NCI-H2171 treated with DMSO at 0.1 percent for 48 hours (cell line): Measurements from ENCODE around the gene TLE5.
"Not testable (repeated sequence)": the region's sequence is repeated elsewhere in the genome, so short reads cannot be mapped to it uniquely, and the experiment has no call there.

Experiments
- DNase-seq: peaks from one replicate; lab custom pipeline; 2025; lab: John Stamatoyannopoulos, UW

The TLE5 gene

DNA sequence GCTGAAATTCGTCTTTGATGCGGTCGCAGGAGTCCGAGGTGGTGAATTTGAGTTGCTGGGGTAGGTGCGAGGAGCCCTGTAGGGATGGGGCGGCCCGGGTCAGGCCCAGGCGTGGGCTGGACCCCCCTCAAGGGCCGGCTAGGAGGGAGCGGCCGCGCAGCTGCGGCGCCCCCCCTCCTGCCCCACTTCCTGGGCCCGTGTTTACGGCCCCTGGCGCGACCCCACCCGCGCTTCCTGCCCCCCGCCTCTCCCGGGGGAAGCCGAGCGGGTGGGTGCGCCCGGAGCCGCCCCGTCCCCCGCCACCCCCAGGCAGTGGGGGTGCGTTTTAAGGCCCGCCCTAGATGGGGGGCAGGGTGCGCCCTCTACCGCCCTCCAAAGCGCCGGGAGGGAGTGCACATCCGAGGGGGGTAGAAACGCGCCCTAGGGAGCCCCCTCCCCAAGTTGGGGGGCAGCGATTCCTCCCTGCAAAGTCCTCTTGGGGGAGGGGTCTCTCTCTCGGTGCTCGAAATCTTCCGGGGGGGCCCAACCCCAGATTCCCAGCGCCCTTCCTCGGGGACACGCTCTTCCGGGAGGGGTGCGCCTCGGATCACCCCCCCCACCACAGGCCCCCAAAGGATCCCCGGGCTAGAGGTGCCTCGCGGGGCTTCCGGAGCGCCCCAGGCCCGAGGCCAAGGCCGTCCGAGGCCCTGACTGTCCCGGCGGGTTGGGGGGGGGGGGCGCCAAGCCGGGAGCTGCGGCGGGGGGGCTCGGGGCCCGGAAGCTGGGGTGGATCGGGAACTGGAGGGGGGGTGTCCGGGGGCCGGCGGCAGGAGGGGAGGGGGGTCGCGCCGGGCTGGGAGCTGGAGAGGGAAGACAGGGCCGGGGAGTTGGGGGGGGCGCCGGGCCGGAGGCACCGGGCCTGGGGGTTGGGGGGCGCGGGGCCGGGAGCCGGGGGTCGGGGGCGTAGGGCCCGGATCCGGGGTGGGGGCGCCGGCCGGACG is 823 bp downstream of the TLE5 start:
- DNase-seq = no peak

DNA sequence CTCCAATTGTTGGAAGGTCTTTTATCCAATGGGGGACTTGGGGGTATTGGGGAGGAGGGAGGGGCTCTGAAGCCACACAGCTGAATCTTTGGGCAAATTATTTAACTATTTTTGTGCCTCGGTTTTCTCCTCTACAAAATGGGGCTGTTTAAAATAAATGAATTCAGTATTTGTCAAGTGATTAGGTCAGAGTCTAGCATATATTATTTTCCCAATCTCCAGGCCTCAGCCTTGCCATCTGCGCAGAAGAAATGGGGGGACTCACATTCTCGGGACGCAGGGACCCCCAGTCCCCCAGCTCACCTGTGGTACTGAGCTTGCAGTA is 1.5 kb downstream of the TLE5 start:
- no peak for DNase-seq

DNA sequence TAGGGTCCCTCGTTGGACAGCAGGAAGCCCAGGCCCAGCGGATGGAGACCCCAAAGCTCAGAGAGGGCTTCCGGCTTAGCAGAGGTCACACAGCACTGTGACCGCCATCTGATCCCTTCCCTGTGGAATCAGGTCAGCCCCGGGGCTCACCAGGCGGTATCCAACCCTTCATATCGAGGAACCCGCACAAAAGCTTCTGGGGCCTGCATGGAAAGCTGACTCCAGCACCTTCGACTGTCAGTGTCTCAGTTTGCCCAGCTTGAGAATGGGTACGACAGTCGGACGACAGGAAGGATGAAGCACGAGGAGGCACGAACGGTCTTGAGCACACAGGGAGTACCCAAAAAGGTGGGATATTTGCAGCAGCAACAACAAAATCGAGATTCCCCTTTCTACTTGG is 2.6 kb downstream of the TLE5 start:
- no peak for DNase-seq

DNA sequence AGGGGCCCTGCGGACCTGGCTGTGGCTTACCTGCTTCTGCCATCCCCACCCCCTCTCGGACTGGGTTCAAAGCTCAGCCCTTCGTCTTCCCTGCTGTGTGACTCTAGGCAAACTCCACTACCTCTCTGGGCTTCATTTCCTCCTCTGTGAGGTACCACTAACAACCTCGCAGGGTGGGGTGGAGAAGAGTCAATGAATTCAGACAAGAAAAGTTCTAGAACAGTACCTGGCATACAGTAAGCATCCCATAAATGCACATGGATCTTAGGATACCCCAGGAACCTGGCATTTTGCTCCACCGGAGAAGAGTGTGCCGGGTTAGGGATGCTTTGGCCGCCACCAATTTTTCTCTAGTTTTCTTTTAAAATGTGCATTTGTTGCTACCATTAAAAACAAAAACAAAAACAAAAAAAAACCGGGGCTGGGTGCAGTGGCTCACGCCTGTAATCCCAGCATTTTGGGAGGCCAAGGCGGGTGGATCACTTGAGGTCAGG is 3.4 kb downstream of the TLE5 start:
- DNase-seq = no peak

DNA sequence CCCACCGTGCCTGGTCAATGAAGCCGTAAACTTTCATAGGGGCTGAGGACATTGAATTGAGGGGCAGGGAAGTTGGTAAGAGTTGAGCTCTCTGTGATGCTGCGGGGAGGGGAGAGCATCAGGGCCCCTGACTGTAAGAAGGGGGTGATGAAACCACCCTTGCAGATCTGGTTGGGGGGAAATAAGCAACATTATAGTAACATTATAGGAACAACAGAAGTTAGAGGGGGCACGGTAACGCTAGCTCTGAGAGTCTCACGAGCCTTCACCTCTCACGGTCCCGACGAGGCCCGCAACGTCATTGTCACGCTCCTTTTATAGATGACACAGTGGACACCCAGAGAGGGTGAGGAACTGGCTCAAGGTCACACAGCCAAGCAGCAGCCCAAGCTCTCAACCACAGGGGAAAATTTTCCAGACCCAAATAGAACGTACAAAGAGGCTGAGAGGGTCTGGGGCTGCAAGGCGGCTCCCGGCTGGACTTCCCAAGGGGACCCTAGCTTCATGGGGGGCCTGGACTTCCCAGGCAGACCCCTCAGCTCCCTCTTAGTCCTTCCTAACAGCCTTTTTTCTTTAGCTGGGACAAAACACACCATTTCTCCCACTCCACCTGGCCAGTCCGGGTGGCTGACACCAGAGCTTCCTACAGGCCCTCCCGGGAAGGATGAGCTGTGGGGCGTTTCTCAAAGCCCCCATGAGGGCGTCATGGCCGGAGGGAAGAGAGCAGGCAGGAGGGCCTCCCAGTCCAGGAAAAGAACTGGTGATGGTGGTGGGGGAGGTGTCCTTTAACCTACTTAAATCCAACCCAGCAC is 4.1 kb downstream of the TLE5 start:
- DNase-seq = no peak

DNA sequence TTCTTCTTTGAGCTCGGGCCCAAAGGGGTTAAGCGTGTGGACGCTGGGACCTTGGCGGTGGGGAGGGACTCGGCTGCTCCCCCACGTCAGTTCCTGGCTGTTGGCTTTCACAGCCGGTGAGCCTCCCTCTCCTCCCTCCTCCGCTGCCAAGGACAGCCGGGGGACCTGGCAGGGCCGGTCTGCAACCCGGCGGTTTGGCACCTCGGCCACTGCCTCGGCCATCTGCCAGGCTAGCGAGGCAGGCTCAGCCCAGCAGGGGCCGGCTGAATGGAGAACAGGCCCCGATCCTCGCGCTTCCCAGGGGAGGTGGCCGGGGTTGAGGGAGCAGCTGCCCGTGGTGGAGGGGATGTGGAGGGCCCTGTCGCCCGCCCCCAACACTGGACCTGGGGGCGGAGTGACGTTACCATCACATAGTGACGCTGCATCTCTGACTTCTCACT is 5.0 kb downstream of the TLE5 start:
- DNase-seq = peak; percentile 45

DNA sequence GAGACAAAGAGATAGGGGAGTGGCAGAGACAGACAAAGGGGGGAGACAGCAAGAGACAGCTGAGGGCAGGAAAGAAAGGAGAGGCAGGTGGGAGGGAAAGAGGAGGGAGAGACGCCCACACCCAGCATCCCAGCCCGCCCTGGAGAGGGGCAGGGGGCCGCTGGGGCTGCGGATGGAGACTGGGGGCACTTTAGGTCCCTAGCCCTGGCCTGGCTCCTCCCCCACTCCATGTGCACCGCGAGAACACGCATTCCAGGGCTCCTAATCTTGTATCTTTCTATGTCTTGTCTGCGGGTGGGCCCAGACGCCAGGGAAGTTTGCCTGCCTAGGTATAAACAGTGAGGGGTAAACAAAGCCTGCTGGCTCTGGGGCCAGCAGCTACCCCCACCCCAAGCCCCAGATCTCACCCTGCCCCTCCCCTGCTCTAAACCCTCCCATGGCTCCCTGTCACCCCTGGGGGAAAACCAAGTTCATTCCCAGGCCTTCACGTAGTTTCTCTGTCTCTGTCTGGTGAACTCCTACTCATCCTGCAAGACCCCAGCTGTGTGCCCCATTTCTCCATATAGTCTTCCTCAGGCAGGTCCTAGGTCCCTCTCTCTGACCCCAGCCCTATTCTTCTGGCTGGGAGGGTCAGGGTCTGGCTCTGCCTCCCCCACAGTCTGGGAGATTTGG is 5.7 kb downstream of the TLE5 start:
- DNase-seq = no peak

DNA sequence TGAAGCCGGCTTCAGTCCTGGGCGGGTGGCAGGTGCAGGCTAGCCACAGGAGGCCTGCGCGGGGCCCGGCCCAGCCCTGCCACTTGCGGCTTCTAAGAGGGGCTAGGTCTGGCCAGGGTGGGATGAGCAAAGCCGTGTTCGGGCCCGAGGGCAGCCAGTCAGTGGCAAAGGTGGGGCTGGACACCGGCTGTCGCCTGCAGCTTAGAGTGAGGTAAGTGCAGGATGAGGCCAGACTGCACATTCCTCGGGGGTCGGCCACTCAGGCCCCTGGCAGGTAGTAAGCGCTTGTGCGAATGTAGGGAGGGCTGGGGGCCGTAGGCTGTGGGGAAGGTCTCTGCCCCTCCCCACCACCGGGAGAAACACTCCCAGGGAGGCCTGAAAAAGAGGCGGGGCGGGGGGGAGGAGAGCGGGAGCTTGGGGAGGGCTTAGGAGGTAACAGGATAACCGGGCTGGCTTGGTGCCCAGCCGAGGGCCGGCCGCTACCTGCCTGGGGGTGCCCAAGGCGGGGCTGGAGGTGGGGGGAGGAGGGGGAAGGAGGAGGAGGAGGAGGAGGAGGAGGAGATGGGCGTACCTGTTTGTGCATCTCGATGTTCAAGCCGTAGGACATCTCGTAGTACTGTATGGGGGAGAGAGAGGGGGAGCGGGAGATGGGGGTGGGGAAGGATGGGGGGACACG is 6.4 kb downstream of the TLE5 start:
- DNase-seq = peak; percentile 99

DNA sequence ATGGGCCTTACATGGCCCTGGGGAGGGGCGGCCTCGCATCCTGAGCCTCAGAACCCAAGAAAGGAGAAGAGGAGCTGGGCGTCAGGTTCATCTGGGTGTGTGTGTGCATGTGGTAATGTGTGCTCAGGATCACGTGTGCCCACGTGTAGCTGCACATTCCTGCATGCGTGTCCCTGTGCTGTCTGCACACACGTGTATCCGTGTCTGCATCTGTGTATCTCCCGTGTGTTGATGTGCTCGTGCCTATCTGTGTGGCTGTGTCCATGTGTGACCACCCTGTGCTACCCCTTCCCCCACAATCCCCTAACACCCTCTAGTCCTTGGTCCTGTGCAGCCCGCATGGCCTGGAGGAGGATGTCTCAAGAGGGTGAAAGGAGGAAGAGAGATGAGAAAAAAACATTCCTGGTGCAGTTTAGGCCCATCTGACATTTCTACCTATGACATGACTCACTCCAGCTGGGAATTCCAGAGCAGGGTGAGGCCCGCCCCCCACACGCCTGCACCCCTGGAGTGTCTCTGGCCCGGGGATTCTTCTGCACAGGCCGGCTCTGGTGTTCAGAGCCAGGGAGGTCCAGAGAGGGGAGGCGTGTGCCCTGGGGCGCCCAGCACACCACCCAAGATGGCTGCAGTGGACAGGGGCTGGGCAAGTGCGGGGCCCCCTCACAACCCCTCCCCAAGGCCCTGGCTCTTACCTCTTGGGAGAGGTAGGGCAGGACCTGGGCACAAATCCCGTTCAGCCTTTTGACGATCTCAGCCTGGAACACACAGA is 7.1 kb downstream of the TLE5 start:
- no peak for DNase-seq

DNA sequence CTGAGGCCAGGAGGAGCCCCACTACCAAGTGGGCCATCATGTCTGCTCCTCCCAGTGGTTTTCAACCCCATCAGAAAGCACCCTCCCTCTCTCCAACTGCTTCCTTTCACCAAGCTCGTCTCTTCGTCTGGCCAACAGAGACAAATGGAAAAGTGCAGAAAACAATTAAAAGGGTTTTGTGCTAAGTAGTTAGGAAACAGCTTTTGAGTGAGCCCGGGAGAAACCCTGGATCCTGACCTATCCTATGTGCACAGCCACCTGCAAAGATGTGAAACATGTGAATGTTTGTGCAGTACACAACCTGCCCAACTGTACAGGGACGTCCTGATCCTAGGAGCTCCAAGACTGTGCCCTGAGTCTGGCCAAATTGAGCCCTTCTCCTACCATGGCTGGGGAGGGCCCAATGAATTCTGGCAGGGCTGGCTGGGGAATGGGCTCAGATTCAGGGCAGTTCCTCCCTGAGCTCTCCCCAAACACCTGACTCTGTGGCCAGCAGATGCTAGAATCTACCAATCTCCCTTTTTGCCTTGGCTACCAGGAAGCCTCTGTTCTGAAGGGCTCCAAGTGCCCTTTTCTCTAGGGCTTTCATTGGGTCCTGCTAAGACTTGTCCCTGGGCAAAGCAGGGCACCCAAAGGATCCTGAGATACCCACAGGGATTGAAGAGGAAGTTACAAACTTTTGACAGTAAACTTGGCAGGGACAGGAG is 7.9 kb downstream of the TLE5 start:
- DNase-seq = no peak

DNA sequence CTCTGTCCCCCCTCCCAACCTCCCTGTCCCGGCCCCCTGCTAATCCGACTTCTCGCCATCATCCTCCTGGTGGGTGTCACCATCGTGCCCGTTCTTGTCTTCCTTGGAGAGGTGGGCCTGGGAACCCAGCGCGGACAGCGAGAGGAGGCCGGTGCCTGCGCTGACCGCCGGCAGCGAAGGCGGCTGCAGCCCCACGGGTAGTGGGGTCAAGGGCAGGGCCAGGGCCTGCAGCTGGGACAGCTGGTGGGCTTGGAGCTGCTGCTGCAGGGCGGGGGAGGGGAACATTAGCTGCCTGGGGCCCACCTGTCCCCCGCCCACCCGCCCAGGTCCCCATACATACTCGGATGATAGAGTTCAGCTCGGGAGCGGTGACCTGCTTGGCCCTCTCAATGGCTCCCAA is 8.5 kb downstream of the TLE5 start:
- DNase-seq = no peak

DNA sequence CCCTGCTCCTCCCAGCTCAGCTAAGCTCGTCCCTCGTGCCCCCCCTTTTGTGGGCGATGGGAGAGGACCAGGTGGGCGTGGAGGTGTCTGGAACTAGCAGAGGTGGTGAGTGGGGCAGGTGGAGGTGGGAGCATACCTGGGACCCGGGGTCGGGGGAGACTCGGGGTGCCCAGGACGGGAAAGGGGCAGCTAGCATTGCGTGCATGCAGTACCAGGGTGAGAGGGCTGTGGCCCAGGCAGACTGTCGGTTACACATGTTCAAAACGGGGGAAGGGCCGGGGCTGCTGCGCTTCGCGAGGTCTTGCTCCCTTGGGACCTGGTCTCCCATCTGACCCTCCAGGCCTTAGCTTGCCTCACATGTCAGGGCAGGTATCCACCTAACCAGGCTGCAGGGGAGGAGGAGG is 9.1 kb downstream of the TLE5 start:
- peak; percentile 70 for DNase-seq

DNA sequence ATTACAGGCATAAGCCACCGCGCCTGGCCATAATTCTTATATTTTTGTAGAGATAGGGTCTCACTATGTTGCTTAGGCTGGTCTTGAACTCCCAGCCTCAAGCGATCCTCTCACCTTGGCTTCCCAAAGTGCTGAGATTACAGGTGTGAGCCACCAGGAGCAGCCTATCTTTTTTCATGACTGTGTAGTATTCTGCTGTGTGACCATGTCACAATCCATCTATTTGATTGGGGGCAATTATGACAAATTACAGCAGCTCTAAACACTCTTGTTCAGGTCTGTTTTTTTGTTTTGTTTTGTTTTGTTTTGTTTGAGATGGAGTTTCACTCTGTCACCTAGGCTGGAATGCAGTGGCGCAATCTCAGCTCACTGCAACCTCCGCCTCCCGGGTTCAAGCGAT is 12.3 kb downstream of the TLE5 start:
- DNase-seq = not testable (repeated sequence)

DNA sequence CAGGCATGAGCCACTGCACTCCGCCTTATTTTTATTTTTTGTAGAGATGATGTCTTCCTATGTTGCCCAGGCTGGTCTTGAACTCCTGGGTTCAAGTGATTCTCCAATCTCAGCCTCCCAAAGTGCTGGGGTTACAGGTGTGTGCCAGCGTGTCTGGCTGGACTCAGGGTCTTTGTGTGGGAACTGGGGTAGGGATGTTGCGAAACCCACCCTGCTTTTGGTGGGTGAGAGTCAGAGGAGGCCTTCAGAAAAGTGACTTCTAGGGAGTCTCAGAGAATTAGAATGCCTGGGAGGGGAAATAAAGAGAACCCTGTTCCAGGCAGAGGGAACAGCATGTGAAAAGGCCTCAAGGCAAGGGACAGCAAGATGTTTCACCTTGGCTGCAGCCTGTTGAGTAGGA is 13.2 kb downstream of the TLE5 start:
- DNase-seq = no peak

DNA sequence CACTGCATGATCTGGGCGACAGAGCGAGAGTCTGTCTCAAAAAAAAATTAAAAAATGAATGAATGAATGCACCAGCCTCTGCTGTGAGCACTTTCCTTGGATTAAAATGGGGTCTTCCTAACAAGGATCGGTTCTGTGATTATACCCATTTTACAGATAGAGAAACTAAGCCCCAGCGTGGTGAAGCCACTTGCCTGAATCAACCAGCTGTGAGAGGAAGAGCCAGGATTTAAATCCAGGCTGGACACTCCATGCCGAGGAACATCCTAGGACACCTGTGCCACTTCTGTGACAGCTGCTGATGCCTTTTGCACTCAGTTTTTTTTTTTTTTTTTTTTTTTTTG is 14.1 kb downstream of the TLE5 start:
- DNase-seq = peak; percentile 75

DNA sequence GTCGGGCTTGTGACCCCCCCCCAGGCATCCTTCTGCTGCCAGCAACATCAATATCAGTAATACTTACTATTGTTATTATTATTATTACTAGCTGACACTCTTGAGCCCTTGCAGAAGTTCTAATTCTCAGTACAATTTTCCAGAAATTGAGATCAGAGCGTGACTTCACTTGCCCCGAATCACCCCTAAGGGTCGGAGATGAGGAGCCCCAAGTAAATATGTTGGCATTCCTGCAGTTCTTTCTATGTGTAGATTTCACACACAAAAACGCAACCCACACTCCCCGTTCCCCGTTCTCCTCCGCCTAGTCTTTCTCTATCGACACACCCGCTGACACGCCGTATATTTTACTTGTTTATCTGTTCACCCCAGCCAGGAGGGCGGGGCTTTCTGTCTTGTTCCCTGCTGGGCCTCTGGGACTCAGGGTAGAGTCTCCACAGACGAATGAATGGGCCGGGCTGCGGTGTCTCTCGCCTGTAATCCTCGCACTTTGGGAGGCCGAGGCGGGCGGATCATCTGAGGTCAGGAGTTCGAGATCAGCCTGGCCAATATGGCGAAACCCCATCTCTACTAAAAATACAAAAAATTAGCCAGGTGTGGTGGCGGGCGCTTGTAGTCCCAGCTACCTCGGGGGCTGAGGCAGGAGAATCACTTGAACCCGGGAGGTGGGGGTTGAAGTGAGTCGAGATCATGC is 14.7 kb downstream of the TLE5 start:
- DNase-seq = peak; percentile 94

DNA sequence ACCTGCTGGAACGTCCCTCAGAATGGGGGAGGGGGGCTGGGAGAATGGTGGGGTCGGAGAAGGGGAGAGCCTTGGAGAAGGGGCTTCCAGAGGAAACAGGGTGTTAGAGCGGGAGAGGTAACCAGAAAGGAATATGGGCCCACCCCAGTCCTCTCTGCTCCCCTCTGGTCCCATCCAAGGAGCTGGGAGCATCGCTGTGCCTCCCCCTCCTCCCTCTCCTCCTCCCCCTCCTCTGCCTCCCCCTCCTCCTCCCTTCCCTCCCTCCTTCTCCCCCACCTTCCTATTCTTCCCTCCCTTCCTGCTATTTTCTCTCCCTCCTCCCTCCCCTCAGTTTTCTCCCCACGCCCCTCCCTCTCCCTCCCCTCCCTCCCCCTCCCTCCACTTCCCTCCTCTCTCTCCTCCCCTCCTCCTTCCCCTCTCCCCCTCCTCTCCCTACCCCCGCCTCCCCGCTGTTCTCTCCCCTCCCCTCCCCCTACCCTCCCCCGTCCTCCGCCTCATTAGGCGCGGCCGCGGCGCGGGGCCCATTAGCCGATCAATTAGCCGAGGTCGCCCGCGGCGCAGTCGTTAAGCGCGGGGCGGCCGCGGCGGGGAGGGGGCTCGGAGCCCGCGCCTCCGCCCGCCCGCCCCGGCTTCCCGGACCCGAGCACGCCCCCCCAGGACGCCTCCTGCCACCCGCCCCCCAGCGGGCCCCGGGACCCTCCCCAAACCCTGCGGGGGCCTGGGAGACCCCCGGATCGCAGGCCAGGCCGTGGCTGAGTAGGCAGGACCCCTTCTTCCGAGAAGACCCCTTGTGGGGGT is 15.4 kb downstream of the TLE5 start:
- peak; percentile 83 for DNase-seq

DNA sequence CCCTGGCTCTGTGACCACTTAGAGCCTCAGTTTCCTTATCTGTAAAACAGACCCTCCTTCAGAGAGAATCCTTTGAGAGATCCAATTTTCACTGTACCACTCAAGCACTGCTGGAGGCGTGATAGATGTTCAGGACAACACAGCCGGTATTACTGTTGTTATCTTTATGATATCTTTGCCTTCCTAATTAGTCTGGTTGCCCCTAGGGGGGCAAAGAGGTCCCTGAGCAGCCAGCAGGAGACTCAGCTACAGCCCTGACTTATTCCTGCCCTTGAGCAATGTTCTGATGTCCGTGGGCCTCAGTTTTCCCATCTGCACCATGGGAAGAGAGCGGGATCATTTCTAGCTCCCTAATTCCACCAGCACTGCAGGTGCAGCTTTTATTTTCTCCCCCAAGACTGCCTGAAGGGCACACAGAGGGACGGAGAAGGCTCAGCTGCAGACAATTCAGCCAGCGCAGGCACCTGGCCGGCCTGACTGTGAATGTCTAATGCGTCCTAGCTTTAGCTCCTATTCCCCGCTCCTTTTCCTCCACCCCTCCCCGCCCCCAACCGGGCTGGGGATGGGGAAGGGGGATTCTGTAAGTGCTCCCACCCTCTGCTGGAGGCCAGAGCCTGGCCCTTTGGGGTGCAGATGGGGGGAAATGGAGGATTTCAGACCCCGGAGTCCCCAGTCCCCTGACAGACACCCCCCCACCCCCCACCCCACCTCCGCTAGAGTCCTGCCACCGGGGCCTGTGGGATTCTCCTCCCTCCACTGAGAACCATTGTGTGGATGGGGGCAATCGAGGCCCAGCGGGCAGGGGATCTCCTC is 16.2 kb downstream of the TLE5 start:
- no peak for DNase-seq
